Breast epithelium (tissue), 4 donors: ENCODE data around the gene TPCN2. TPM values are rescaled to one million over a fixed set of nuclear protein-coding genes. Genes with fewer than 3 reads are reported as not detected.

Source experiments
- DNase-seq, 2 donors: peaks; one replicate each; pipeline ENCODE4 v3.0.0-alpha.2; 2019; ENCODE audit warnings: low spot score in 2 of 2
- H3K27ac ChIP-seq, 2 donors: fragments of 200-600 bp; sonication (generic) in 1 of 2; one replicate each; pipeline ENCODE4 v1.5.1; 2016 to 2019; ENCODE audit warnings: mild to moderate bottlenecking in 1 of 2
- H3K27me3 ChIP-seq, 2 donors: fragments of 200-600 bp; sonication (generic) in 1 of 2; one replicate each; pipeline versions ENCODE4 v1.5.1 to v1.6.0; 2017 to 2019; ENCODE audit warnings: control low read depth in 1 of 2, mild to moderate bottlenecking in 1 of 2
- H3K36me3 ChIP-seq: fragments of 200-600 bp; one replicate; pipeline ENCODE4 v1.5.1; 2019
- H3K4me1 ChIP-seq, 2 donors: fragments of 200-600 bp; sonication (generic); one replicate each; pipeline ENCODE4 v1.5.1; 2016 to 2019; ENCODE audit warnings: control low read depth in 1 of 2
- H3K4me3 ChIP-seq, 3 donors: fragments of 200-600 bp; sonication (generic); 1 replicate in 2 of 3; 2 replicates in 1 of 3; pipeline ENCODE4 v1.5.1; 2016 to 2019; ENCODE audit warnings: mild to moderate bottlenecking in 3 of 3, moderate library complexity in 2 of 3
- H3K9me3 ChIP-seq, 2 donors: fragments of 200-600 bp; sonication (generic) in 1 of 2; one replicate each; pipeline ENCODE4 v1.5.1; 2016 to 2019; ENCODE audit warnings: control low read depth in 1 of 2
- CTCF ChIP-seq, 3 donors: fragments of 450-650 bp; IDR thresholded peaks; one replicate each; pipeline ENCODE4 v1.5.1; 2016 to 2017; ENCODE audit warnings: antibody characterized with exemption in 3 of 3, mild to moderate bottlenecking in 3 of 3, moderate library complexity in 3 of 3
- POLR2A ChIP-seq: fragments of 450-650 bp; IDR thresholded peaks from one replicate; pipeline ENCODE4 v1.6.1; 2016; ENCODE audit warnings: antibody characterized with exemption, mild to moderate bottlenecking, moderate library complexity
- POLR2AphosphoS5 ChIP-seq, 3 donors: sonication (generic); formaldehyde crosslinking; IDR thresholded peaks; one replicate each; pipeline ENCODE4 v1.6.1; 2017; ENCODE audit warnings: antibody characterized with exemption in 3 of 3
- intact Hi-C: fragments of 100-400 bp; cut with DNase I; formaldehyde crosslinking; loops from one replicate; pipeline ENCODE4 v1.15.1; 2023; ENCODE audit warnings: low total_unique reads
- total RNA-seq, 3 donors: library from RNA; depleted of rRNA; stranded (reverse); fragments of >200 nt; gene quantifications; one replicate each; pipeline ENCODE4 v1.1.0, GENCODE V29; 2016

Gene TPCN2
- total RNA-seq, 3 donors from 2014 or later, result 13.0 to 18.0 (median 13.8) TPM

DNA sequence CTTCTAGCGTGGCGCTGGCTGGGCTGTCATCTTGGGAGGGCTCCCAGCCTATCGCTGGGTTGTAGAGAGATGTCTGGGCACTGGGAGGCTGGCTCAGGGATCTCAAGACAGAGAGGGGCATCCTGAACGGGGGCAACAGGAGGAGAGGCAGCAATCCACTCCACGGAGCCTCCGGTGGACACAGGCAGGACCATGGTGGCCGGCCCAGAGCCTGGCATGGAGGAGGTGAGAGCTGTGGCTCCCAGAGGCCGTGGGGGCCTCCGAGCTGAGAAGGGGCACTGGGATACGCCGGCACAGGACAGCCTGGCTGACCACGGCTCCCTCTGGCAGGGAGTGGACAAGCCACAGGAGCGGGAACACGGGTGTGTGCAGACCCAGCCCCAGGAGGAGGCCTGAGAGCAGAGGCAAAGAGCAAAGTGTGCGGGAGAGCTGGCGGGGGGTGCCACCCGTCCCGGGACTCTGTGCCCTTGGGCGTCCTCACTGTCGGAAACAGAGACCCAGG, 44.8 kb upstream of the TPCN2 start:
- no peaks in the 10 kb centered on the region for H3K4me1 ChIP-seq
- TF ChIP-seq POLR2A, result no peak
- TF ChIP-seq CTCF (IDR thresholded peaks at IDR 0.05), result no peak
- no peak for TF ChIP-seq POLR2AphosphoS5 (IDR thresholded peaks at IDR 0.05)
- intact Hi-C loops, result no loop called here
- H3K9me3 ChIP-seq, result no peaks in the 10 kb centered on the region
- peak in 1 of 2 donors; percentile 49 for DNase-seq
- peak overlapping the region in 1 of 2 donors; percentile 78 for H3K27ac ChIP-seq
- H3K36me3 ChIP-seq, result no peaks in the 10 kb centered on the region
- no peaks in the 10 kb centered on the region for H3K27me3 ChIP-seq
- no peak overlapping the region for H3K4me3 ChIP-seq

DNA sequence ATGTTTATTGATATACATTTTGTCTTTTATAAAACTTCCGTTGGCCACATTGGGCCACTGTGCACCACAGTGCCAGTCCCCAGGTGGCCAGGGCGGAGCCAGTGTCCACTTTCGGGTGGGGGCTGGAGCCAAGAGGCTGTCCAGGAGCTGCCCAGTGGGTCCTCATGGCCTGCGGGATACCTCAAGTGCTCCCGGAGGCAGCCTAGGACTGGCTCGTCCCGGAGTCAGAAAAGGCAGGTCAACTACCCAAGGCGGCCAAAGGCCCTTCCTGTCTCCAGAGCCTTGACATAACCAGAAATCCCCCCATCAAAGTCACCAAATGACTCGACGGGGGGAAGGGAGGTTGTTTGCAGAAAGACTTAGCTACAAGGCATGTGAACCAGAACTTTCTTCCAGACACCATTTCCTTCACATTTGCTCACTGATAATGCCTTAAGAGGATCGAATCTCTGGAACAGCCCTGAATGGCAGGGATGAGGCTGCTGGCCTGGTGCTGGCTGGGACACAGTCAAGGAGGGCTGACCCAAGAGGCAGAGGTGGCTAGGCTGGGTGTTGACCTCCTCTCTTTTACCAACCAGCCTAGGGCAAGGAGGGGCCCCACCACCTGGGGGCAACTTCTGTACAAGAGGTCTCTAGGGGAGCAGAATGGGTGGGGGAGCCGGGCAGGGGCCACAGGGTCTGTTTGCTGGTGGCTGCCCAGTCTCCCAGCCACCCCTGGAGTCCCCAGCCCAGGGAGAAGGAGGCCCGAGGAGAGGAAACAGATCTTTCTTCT, 44.1 kb upstream of the TPCN2 start:
- Histone ChIP-seq H3K4me3 (no peak overlapping the region), H3K27ac (peak overlapping the region in 1 of 2 donors; percentile 78), H3K27me3 (no peaks in the 10 kb centered on the region), H3K36me3 (no peaks in the 10 kb centered on the region), H3K9me3 (no peaks in the 10 kb centered on the region), H3K4me1 (no peaks in the 10 kb centered on the region)
- peak in 1 of 2 donors; percentile 39 for DNase-seq
- TF ChIP-seq POLR2AphosphoS5 (IDR thresholded peaks at IDR 0.05) (no peak), POLR2A (no peak), CTCF (IDR thresholded peaks at IDR 0.05) (no peak)
- intact Hi-C loops, result no loop called here

GRCh38 chr11:69005183-69005630, 43.5 kb upstream of the TPCN2 start:
- Histone ChIP-seq H3K27ac (peak overlapping the region in 1 of 2 donors; percentile 78), H3K36me3 (no peaks in the 10 kb centered on the region), H3K27me3 (no peaks in the 10 kb centered on the region), H3K4me3 (no peak overlapping the region), H3K9me3 (no peaks in the 10 kb centered on the region), H3K4me1 (no peaks in the 10 kb centered on the region)
- DNase-seq, result peak in 1 of 2 donors; percentile 45
- TF ChIP-seq POLR2AphosphoS5 (IDR thresholded peaks at IDR 0.05) (no peak), CTCF (IDR thresholded peaks at IDR 0.05) (no peak), POLR2A (no peak)
- intact Hi-C loops, result no loop called here

GRCh38 chr11:69005631-69006368, 42.9 kb upstream of the TPCN2 start:
- H3K4me3 ChIP-seq, result no peak overlapping the region
- no peak overlapping the region for H3K27ac ChIP-seq
- peak in 1 of 2 donors; percentile 46 for DNase-seq
- no peaks in the 10 kb centered on the region for H3K36me3 ChIP-seq
- intact Hi-C loops, result no loop called here
- peaks cover 0 to 5% of the 10 kb centered on the region in 2 donors for H3K4me1 ChIP-seq
- peaks cover 0 to 3% of the 10 kb centered on the region in 2 donors for H3K27me3 ChIP-seq
- no peaks in the 10 kb centered on the region for H3K9me3 ChIP-seq
- TF ChIP-seq POLR2A (no peak), CTCF (IDR thresholded peaks at IDR 0.05) (no peak), POLR2AphosphoS5 (IDR thresholded peaks at IDR 0.05) (no peak)

GRCh38 chr11:69006816-69007215, 41.9 kb upstream of the TPCN2 start:
- H3K9me3 ChIP-seq, result no peaks in the 10 kb centered on the region
- intact Hi-C loops, result no loop called here
- no peaks in the 10 kb centered on the region for H3K36me3 ChIP-seq
- no peak overlapping the region for H3K27ac ChIP-seq
- DNase-seq, result no peak
- no peak overlapping the region for H3K4me3 ChIP-seq
- TF ChIP-seq POLR2AphosphoS5 (IDR thresholded peaks at IDR 0.05) (no peak), POLR2A (no peak), CTCF (IDR thresholded peaks at IDR 0.05) (no peak)
- H3K27me3 ChIP-seq, result peaks cover 0 to 5% of the 10 kb centered on the region in 2 donors
- peaks cover 0 to 6% of the 10 kb centered on the region in 2 donors for H3K4me1 ChIP-seq
